Stimulated activated CD4-positive, alpha-beta T cell treated with anti-CD3 and anti-CD28 coated beads, TNF-alpha, amount 100 ng/mL, for 1 hour (primary cell): Measurements from ENCODE around the gene DOCK7.
"Not testable (repeated sequence)": the region's sequence is repeated elsewhere in the genome, so short reads cannot be mapped to it uniquely, and the experiment has no call there.

Experiments
- DNase-seq, 3 donors: peaks; one replicate each; pipeline ENCODE4 v3.0.0-alpha.2; 2020; ENCODE audit warnings: low read depth in 3 of 3, low spot score in 1 of 3

The DOCK7 gene

DNA sequence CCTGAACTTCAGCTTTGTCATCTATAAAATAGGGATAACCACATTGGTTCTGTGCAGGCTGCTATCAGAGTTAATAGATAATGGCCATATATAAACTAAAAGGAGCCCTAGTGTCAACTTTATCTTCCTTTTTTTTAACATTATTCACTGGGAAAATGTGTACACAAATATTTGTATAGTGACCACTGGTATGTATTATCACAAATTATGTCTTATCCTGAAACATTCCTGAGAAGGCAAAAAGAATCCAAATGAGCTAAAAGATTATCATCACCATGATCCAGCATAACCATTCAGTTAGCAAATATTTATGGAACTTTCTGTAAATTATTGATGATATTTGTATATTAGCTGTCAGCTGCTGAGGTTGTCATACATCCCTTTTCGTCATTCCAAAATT, 74.3 kb downstream of the DOCK7 start:
- DNase-seq, result no peak

DNA sequence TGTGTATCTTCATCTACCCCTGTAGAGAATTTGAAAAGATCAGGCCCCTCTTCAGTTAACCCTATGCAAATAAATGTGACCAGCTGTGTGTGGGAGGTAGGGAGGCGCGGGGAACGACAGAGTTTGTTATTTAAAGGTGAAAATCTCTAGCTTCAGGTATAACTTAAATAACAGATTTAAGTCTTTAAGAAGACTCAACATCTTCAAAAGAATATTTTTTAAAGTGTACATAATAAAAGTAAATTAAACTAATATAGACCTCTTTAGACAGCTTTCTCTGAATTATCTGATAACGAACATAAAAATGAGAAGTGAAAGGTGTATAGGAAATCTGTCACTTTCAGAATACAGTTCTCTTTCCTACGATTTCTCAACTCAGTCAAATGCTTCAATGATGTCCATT, 74.9 kb downstream of the DOCK7 start:
- no peak for DNase-seq

DNA sequence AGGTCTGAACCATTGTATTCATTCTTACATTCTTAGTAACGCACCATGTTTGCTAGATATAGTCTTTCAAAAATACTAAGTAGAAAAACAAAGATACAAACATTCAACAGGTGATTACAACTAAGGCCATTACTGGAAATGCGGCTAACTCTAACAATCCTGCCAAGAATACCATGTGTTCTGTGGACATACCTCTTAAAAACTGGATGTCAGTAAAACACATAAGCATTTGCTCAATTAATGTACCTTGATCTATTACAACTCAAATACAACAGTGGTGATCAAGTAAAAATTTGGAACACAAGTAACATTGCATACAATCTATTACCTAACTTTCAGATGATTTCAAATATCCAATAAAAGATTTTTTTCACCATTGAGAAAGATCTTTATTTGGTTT, 75.4 kb downstream of the DOCK7 start:
- DNase-seq, result no peak

DNA sequence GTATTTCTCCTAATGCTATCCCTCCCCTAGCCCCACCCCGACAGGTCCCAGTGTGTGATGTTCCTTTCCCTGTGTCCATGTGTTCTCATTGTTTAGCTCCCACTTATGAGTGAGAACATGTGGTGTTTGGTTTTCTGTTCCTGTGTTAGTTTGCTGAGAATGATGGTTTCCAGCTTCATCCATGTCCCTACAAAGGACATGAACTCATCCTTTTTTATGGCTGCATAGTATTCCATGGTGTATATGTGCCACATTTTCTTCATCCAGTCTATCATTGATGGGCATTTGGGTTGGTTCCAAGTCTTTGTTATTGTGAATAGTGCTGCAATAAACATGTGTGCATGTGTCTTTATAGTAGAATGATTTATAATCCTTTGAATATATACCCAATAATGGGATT, 77.6 kb downstream of the DOCK7 start:
- not testable (repeated sequence) for DNase-seq

DNA sequence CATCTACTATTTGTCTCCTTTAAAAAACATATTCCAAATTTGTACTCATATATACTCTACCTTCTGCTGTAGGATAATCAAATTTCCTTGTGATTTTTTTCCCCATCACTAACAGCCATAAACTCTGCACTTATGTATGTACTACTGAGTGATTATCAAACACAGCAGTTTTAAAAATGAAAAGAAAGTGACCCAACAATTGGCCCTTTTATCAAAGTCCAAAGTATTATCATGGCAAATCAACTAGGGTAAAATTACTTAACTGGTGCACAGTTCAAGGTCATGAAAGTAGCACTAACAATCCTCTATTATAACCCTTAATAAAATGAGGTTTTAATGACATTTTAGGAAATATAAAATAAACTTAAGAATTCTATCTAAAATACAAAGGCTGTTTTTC, 79.3 kb downstream of the DOCK7 start:
- DNase-seq, result no peak

DNA sequence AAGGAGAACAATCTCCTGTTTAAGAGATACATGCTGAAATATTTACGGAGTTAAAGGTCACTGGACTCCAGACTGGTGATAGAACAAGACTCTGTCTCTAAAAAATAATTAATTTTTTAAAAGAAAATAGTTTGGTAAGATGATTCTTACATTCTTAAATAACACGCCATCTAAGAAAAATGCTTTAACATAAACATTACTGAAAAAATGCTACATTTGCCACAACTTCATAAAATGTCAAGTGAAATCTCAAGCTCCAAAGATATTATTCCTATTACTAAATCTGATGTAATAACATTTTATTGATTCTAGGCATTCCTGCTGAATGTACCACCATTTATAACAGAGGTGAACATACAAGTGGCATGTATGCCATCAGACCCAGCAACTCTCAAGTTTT, 86.7 kb downstream of the DOCK7 start:
- no peak for DNase-seq

DNA sequence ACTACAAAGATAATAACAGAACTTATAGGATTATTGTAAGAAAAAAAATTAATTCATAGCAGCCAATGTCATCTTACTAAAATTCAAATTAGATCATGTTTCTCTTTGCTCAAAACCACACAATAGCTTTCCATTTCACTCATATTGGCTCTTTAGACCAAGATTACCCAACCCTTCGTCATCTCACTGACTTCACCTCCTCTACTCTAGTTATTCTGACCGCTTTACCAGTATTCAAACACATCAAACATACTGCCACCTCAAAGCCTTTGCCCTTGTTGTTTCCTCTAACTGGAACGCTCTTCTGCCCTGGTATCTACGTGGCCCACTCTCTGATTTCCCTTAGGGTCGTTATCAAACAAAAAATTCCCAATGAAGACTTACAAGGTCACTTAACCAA, 89.1 kb downstream of the DOCK7 start:
- DNase-seq, result no peak

DNA sequence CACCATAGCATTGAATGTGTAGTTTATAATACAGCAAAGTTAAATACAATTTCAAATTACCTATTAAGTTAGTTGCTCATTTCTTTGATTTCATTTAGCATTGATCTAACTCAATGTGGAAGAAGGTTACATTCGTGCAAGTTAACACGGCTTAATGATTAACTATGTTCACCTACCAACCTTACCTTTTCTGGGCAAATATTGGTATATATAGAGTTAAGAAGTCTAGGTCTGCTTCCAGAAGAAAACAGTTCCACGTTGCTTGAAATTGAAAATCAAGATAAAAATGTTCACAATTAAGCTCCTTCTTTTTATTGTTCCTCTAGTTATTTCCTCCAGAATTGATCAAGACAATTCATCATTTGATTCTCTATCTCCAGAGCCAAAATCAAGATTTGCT, 90.9 kb downstream of the DOCK7 start, which contains the start of gene ANGPTL3:
Gene ANGPTL3 (plus strand): TSS at position 240 of the 400 bp plus-strand sequence. CDS start 47 bp downstream, at position 287.
- no peak for DNase-seq

DNA sequence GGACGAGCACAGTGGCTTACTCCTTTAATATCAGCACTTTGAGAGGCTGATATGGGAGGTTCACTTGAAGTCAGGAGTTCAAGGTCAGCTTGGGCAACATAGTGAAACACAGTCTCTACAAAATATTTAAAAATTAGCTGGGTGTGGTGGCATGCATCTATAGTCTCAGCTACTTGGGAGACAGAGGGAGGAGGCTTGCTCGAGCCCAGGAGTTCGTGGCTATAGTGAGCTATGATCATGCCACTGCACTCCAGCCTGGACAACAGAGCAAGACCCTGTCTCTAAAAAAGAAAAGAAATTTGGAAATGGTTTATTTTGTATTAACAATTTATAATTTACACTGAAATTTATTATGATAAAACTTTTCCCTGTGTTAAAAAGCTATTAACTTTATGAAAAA, 92.5 kb downstream of the DOCK7 start:
- DNase-seq, result no peak

DNA sequence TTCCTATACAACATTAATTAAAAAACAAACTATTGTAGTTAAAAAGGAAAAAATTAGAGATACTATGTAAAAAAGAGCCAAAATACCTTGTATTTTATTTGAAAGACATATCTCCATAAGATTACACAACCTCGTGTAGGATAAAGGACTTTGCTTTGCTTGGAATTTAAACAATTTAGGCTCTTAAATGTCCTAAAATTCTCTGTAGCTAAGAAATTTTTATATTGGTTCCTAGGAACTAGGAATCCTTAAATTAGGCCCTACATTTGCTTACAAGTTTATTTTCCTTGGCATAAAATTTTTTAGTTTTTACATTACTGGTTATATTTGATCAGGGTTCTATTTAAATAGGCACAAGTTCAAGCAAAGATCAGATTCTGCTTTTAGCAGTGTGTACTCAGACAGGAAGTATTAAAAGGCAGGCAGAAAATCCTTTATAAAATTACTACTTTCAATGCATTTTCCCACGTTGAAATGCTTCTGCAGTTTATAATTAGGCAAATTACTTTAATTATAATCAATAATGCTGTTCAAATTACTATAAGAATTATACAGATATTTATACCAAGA, 94.3 kb downstream of the DOCK7 start:
- DNase-seq, result no peak

DNA sequence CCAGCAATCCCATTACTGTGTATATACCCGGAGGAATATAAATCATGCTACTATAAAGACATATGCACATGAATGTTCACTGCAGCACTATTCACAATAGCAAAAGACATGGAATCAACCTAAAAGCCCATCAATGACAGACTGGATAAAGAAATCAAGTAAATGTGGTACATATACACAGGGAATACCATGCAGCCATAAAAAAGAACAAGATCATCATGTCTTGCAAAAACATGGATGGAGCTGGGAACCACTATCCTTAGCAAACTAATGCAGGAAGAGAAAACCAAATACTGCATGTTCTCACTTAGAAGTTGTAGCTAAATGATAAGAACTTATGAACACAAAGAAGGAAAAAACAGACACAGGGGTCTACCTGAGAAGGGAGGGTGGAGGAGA, 97.2 kb downstream of the DOCK7 start:
- DNase-seq, result no peak

DNA sequence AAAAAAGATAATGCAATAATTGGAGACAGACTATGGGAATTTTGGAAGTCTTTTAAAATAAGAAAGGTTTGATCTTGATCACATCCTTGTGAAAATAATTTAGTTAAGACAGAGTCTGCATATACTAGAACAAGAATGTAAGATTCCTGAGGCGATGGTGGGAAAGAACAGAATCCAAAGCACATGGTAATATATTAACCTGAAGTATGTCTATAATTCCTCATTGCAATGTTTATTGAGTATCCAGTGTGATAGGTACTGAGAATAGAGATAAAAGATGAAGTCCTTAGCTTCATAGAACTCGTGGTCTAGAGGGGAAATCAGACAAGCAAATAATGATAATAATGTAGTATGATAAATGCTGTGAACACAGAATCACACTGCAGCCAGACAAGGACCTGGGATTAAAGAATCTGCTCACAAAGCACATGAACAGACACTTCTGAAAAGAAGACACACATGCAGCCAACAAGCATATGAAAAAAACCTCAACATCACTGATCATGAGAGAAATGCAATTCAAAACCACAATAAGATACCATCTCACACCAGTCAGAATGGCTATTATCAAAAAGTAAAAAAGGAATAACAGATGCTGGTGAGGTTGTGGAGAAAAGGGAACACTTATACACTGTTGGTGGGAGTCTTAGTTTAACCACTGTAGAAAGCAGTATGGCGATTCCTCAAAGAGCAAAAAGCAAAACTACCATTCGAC, 97.8 kb downstream of the DOCK7 start:
- DNase-seq, result no peak

DNA sequence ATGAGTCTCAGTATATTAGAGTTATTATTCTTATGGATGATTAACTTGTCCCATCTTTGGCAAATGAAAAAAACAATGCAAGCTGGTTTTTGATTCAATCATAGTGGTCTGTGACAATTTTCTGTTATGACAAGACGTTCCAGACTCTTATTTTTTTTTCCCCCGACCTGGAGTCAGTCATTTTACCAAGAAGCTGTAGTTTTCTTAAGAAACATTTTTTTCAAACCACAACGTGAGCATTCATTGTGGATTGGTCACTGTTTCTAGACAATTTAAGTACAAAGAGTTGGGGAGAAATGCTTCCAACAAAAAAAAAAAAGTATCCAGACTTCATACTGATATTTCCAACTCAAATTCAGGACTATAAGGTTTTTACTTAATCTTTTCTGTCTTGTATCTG, 98.9 kb downstream of the DOCK7 start:
- no peak for DNase-seq

DNA sequence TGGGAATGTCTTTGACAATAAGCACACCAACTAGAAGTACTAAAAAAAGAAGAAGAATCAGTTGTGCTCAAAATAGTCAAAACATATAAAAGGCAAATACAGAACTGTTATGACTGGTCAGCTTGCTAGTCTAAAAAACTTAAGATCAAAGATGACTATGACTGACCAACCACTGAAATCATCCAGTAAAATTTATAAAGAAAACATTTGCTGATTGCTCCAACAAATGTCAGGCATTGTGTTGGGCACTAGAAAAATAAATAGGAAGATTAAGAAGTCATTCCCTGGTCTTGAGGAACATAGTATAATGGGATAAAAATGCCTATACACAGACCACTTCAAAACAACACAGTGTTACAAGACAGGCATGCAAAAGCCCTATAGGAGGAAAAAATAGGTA, 100.2 kb downstream of the DOCK7 start:
- no peak for DNase-seq

DNA sequence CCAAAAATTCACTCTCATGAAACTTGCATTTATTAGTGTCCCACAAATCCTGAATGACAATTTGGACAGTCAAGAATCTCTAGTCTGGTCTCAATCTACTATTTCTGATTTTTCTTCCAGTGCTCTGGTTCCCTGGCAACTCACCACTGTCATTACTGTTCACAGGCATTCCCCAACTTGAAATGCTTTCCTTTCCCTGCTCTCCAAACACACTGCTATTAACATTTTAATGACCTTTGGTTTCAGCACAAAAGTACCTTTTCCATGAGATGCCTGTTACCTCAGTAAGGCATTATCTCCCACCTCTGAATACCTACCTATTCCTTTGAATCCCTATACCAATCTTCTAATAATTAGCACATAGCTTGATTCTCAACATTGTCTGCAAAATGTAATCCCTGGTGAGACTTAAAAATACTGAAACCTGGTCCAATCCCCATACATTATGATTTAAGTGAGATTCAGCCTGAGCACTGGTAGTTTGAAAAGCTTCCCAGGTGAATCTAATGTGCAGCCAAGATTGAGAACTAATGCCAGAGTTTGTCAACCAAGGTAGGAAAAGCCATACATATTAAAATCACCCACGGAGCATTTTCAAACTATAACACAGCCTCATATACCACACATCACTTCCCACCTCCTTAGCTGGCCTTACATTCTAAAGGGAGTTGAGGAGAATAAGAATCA, 102.6 kb downstream of the DOCK7 start:
- no peak for DNase-seq

DNA sequence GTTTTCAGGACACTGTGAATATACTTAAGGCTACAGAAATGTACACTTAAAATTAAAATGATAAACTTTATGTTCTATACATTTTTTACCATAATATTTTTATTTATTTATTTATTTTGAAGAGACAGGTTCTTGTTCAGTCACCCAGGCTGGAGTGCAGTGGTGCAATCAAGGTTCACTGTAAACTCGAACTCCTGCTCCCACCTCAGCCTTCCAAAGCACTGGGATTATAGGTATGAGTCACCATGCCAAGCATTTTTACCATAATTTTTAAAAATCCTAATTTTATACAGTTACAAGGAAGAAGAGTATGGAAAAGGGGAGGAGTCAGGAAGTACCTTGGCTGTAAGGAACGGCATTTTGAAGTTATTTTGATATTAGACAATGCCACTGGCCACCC, 114.5 kb downstream of the DOCK7 start:
- no peak for DNase-seq

DNA sequence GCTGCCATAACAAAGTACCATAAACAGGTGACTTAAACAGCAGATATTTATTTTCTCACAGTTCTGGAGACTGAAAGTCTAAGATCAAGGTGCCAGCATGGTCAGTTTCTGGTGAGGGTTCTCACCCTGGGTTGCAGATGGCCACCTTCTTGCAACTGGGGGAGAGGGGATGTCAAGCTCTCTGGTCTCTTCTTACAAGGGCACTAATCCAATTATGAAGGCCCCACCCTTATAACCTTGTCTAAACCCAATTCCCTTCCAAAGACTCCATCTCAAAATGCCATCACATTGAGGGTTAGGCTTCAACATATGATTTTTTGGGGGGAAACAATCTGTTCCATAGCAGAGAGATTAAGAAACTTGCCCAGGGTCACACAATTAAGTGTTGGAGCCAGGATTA, 115.7 kb downstream of the DOCK7 start:
- no peak for DNase-seq

DNA sequence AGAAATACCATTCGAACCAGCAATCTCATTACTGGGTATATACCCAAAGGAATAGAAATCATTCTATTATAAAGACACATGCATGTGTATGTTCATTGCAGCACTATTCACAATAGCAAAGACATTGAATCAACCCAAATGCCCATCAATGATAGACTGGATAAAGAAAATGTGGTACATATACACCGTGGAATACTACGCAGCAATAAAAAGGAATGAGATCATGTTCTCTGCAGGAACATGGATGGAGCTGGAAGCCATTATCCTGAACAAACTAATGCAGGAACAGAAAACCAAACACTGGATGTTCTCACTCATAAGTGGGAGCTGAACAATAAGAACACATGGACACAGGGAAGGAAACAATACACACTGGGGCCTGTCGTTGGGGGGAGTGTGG, 116.7 kb downstream of the DOCK7 start:
- not testable (repeated sequence) for DNase-seq

DNA sequence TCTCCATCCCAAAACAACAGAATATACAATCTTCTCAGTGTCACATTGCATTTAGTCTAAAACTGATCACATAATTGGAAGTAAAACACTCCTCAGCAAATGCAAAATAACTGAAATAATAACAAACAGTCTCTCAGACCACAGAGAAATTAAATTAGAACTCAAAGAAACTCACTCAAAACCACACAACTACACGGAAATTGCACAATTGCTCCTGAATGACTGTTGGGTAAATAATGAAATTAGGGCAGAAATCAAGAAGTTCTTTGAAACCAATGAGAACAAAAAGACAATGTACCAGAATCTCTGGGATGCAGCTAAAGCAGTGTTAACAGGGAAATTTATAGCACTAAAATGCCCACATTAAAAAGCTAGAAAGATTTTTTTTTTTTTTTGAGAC, 120.3 kb downstream of the DOCK7 start:
- DNase-seq, result not testable (repeated sequence)

DNA sequence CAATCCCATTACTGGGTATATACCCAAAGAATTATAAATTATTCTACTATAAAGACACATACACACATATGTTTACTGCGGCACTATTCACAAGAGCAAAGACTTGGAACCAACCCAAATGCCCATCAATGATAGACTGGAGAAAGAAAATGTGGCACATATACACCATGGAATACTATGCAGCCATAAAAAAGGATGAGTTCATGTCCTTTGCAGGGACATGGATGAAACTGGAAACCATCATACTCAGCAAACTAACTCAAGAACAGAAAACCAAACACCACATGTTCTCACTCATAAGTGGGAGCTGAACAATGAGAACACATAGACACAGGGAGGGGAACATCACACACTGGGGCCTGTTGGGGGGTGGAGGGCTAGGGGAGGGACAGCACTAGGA, 121.0 kb downstream of the DOCK7 start:
- DNase-seq, result not testable (repeated sequence)

DNA sequence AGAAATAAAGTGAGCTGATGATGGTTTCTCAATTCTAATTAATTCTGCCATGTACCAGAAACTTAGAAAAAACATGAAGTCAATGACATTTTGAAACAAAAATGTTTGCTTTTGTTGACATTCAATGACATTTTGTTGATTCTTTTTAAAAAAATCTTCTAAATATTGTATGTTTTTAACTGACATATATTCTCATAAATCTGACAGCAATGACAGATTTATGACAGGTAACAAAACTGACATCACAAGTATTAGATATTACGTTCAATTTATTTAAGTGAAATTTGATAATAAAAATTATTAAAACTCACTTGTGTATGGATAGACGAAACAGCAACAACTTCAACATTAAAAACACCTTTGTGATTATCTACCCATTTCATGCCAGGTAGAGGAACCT, 126.9 kb downstream of the DOCK7 start:
- no peak for DNase-seq

DNA sequence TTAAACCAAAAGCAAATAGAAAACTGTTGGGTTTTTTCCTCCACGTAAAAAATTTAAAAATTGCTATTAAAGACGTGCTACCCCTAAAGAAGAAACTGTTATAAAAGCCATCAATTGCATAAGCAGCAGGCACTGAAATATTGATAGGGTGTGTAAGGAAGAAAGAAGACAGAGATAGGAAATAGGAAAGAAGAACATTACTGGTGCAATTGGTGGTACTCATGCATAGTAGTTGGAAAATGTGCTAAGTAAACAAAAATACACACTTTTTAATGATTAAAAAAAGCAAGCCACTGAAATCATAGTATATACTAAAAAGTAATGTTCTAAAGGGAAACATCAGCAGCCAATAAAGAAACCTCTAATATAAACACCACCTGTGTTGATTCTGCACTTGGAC, 143.6 kb downstream of the DOCK7 start:
- no peak for DNase-seq

DNA sequence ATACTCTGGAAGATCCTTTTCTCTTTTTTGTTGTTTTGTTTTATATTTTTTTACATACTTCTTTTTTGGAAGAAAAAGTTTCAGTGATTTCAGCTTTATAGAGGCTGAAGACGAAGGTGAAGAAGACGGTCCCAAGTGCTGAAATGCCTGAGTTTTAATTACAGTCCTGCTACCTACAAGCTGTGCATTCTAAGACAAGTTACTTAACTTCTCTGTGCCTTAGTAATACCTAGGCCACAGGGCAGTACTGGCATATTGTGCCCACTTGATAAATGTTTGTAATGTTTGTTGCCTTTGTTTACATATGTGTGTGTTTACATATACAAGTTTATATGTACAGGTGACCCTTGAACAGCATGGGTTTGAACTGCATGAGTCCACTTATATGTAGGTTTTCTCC, 147.1 kb downstream of the DOCK7 start:
- no peak for DNase-seq
